ENCODE results near the gene MCUB. TPM values are rescaled to one million over a fixed set of nuclear protein-coding genes. Genes with fewer than 3 reads are reported as not detected.

MCUB gene
- total RNA-seq, 1 experiment from 2014 or later, result 18.6 TPM

DNA sequence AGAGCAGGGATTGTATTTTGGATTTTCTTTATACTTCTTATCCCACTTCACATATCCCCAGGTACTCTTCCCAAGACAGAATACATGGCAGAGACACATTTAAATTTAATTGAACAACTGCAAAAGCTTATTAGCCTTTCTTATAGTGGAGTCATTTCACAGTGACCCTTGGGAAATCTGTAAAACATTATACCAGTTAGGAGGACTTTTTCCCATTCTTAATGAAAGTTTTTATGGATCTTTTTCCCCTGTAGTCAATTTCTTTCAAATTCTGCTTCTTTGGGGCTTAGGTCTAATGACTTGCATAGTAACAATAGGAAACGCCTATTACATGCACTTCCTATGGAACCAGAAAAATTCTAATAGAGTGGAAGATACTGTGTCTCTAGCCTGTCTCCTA, 14.6 kb upstream of the MCUB start:
- ATAC-seq (no peak), DNase-seq (ENCODE audit: low read depth, low spot score) (no peak)
- Histone ChIP-seq H3K79me2 (ENCODE audit: insufficient read depth, low read length) (no peaks in the 10 kb centered on the region), H4K20me1 (ENCODE audit: insufficient read depth) (no peaks in the 10 kb centered on the region), H3K36me3 (ENCODE audit: control insufficient read depth in 1 of 2, insufficient read depth in 2 of 2, low read length in 2 of 2) (peaks cover 0 to 1% of the 10 kb centered on the region in 2 experiments; a peak in 1 of 4 replicates), H3K4me2 (ENCODE audit: low read length) (no peak overlapping the region), H2AFZ (ENCODE audit: low read depth, low read length, poor library complexity, severe bottlenecking) (no peak overlapping the region), H3K9ac (ENCODE audit: low read length) (no peak overlapping the region), H3K27me3 (ENCODE audit: insufficient read depth, low read length) (no peaks in the 10 kb centered on the region), H3K4me3 (replicated peaks in 1 of 2; ENCODE audit: low read depth in 1 of 2, low read length in 2 of 2) (no peak overlapping the region), H3K9me3 (ENCODE audit: control insufficient read depth in 1 of 2, insufficient read depth in 1 of 2, low read depth in 1 of 2, low read length in 2 of 2) (no peaks in the 10 kb centered on the region), H3K27ac (ENCODE audit: low read depth, low read length) (no peak overlapping the region), H3K9me2 (ENCODE audit: insufficient read depth) (no peaks in the 10 kb centered on the region), H3K4me1 (ENCODE audit: control insufficient read depth in 1 of 2, insufficient read depth in 2 of 2, low read length in 2 of 2) (peaks cover 0 to 5% of the 10 kb centered on the region in 2 experiments; a peak in 1 of 4 replicates)
- ChIA-PET RAD21 (ENCODE audit: low non-redundant PET in 1 of 2, low total read pairs in 2 of 2, uncharacterized antibody in 2 of 2, unreplicated experiment in 2 of 2) (no interaction called here), POLR2A (no interaction called here), CTCF (no interaction called here)
- TF ChIP-seq FOSL1 (IDR thresholded peaks at IDR 0.05; ENCODE audit: low read depth) (no peak), CBX3 (IDR thresholded peaks at IDR 0.05; ENCODE audit: low read depth) (no peak), ZNF274 (IDR thresholded peaks at IDR 0.05; ENCODE audit: low read depth, low read length) (no peak), EGR1 (IDR thresholded peaks at IDR 0.05; ENCODE audit: low read depth) (no peak), ZFX (IDR thresholded peaks at IDR 0.05) (no peak), CEBPB (IDR thresholded peaks at IDR 0.05; ENCODE audit: low read depth) (no peak), SRF (IDR thresholded peaks at IDR 0.05; ENCODE audit: low read depth) (no peak), RAD21 (IDR thresholded peaks at IDR 0.05; ENCODE audit: low read depth) (no peak), POLR2A (IDR thresholded peaks at IDR 0.05; ENCODE audit: borderline replicate concordance, extremely low read depth, insufficient read depth, insufficient read length) (no peak), TCF7L2 (IDR thresholded peaks at IDR 0.05; ENCODE audit: borderline replicate concordance, extremely low read depth, insufficient read depth, insufficient read length) (no peak)
- TF ChIP-seq, protein P1, sequence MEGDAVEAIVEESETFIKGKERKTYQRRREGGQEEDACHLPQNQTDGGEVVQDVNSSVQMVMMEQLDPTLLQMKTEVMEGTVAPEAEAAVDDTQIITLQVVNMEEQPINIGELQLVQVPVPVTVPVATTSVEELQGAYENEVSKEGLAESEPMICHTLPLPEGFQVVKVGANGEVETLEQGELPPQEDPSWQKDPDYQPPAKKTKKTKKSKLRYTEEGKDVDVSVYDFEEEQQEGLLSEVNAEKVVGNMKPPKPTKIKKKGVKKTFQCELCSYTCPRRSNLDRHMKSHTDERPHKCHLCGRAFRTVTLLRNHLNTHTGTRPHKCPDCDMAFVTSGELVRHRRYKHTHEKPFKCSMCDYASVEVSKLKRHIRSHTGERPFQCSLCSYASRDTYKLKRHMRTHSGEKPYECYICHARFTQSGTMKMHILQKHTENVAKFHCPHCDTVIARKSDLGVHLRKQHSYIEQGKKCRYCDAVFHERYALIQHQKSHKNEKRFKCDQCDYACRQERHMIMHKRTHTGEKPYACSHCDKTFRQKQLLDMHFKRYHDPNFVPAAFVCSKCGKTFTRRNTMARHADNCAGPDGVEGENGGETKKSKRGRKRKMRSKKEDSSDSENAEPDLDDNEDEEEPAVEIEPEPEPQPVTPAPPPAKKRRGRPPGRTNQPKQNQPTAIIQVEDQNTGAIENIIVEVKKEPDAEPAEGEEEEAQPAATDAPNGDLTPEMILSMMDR (IDR thresholded peaks at IDR 0.05 in 2 of 3, conservative IDR thresholded peaks at IDR 0.05 in 1 of 3; ENCODE audit: borderline replicate concordance in 1 of 3, insufficient read depth in 1 of 3, low read depth in 2 of 3, low read length in 2 of 3), result no peak
- TF ChIP-seq, protein P2, sequence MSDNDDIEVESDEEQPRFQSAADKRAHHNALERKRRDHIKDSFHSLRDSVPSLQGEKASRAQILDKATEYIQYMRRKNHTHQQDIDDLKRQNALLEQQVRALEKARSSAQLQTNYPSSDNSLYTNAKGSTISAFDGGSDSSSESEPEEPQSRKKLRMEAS (IDR thresholded peaks at IDR 0.05), result no peak
- TF ChIP-seq, protein P3, sequence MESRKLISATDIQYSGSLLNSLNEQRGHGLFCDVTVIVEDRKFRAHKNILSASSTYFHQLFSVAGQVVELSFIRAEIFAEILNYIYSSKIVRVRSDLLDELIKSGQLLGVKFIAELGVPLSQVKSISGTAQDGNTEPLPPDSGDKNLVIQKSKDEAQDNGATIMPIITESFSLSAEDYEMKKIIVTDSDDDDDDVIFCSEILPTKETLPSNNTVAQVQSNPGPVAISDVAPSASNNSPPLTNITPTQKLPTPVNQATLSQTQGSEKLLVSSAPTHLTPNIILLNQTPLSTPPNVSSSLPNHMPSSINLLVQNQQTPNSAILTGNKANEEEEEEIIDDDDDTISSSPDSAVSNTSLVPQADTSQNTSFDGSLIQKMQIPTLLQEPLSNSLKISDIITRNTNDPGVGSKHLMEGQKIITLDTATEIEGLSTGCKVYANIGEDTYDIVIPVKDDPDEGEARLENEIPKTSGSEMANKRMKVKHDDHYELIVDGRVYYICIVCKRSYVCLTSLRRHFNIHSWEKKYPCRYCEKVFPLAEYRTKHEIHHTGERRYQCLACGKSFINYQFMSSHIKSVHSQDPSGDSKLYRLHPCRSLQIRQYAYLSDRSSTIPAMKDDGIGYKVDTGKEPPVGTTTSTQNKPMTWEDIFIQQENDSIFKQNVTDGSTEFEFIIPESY (IDR thresholded peaks at IDR 0.05; ENCODE audit: extremely low read depth, insufficient replicate concordance, low read length), result no peak
- intact Hi-C loops (cut with micrococcal nuclease), result no loop called here
- no TSS peak for BruUV-seq (replicated peaks)
